Ishikawa (cell line): ENCODE results near the gene FBXO3.

ENCODE experiments used
- CEBPB ChIP-seq: IDR thresholded peaks from 2 replicates; pipeline ENCODE4 v1.6.1; 2012
- CREB1 ChIP-seq: IDR thresholded peaks from 2 replicates; pipeline ENCODE4 v1.6.1; 2012; ENCODE audit warnings: low read depth
- EGR1 ChIP-seq: IDR thresholded peaks from 2 replicates; pipeline ENCODE4 v1.6.1; 2012
- EP300 ChIP-seq: IDR thresholded peaks from 2 replicates; pipeline ENCODE4 v1.6.1; 2012; ENCODE audit warnings: borderline replicate concordance
- FOXM1 ChIP-seq: IDR thresholded peaks from 2 replicates; pipeline ENCODE4 v1.6.1; 2012; ENCODE audit warnings: low read depth, borderline replicate concordance
- NFIC ChIP-seq: IDR thresholded peaks from 2 replicates; pipeline ENCODE4 v1.6.1; 2012
- RAD21 ChIP-seq: IDR thresholded peaks from 2 replicates; pipeline ENCODE4 v1.6.1; 2012; ENCODE audit warnings: low read depth
- TAF1 ChIP-seq: IDR thresholded peaks from 2 replicates; pipeline ENCODE4 v1.6.1; 2012; ENCODE audit warnings: low read depth, mild to moderate bottlenecking
- TCF12 ChIP-seq: IDR thresholded peaks from 2 replicates; pipeline ENCODE4 v1.6.1; 2012; ENCODE audit warnings: low read depth
- TEAD4 ChIP-seq: IDR thresholded peaks from 2 replicates; pipeline ENCODE4 v1.6.1; 2012
- YY1 ChIP-seq: IDR thresholded peaks from 2 replicates; pipeline ENCODE4 v1.6.1; 2012; ENCODE audit warnings: low read depth
- ZBTB7A ChIP-seq: IDR thresholded peaks from 2 replicates; pipeline ENCODE4 v1.6.1; 2012; ENCODE audit warnings: low read depth
- TF ChIP-seq, protein P1 (sequence below): IDR thresholded peaks from 2 replicates; pipeline ENCODE4 v1.6.1; 2012
- TF ChIP-seq, protein P2 (sequence below): IDR thresholded peaks from 2 replicates; pipeline ENCODE4 v1.6.1; 2012; ENCODE audit warnings: low read depth, mild to moderate bottlenecking
- TF ChIP-seq, protein P3 (sequence below): IDR thresholded peaks from 2 replicates; pipeline ENCODE4 v1.6.1; 2012

Gene FBXO3, protein sequence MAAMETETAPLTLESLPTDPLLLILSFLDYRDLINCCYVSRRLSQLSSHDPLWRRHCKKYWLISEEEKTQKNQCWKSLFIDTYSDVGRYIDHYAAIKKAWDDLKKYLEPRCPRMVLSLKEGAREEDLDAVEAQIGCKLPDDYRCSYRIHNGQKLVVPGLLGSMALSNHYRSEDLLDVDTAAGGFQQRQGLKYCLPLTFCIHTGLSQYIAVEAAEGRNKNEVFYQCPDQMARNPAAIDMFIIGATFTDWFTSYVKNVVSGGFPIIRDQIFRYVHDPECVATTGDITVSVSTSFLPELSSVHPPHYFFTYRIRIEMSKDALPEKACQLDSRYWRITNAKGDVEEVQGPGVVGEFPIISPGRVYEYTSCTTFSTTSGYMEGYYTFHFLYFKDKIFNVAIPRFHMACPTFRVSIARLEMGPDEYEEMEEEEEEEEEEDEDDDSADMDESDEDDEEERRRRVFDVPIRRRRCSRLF

DNA sequence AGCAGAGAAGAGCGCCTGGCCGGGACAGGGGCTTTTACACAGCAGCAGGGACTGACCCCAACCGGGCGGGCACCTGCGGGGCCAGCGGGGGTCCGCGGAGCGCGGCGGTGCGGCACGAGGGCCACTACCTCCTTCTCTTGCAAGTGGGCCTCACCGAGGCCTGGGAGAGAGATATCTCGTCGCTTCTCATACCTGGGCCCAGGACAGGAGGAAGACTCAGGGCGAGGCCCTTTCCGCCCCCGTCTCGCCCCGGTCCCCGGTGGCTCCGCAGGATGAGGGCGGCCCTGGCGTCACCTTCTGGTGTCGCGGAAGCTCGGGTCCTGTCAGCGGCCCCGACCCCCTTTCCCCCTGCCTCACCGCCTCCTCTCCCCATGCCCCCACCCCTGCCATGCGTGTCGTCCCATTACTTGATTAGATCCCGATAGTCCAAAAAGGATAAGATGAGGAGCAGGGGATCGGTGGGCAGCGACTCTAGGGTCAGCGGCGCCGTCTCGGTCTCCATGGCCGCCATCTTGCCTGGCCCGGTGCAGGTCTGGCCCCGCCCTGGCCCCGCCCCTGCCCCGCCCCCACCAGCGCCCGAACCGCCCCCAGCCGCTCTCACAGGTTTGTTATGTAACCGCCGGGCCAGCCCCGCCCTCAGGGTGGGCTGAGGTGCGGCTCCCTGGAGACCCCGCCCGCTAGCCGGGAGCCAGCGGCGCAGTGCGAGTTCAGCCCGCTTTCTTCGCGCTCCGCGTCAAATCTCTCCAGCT, at the start of gene FBXO3:
Gene FBXO3 (minus strand): TSS at position 534 of the 749 bp plus-strand sequence. CDS start 23 bp downstream, at position 511.
- peak; percentile 92 for TF ChIP-seq YY1
- TF ChIP-seq, protein P1, sequence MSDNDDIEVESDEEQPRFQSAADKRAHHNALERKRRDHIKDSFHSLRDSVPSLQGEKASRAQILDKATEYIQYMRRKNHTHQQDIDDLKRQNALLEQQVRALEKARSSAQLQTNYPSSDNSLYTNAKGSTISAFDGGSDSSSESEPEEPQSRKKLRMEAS: peak; percentile 33; the same call in 1 of the 2 replicates
- TF ChIP-seq TAF1: peak; percentile 65
- TF ChIP-seq RAD21: no peak
- no peak for TF ChIP-seq TEAD4
- TF ChIP-seq NFIC: no peak
- TF ChIP-seq, protein P2, sequence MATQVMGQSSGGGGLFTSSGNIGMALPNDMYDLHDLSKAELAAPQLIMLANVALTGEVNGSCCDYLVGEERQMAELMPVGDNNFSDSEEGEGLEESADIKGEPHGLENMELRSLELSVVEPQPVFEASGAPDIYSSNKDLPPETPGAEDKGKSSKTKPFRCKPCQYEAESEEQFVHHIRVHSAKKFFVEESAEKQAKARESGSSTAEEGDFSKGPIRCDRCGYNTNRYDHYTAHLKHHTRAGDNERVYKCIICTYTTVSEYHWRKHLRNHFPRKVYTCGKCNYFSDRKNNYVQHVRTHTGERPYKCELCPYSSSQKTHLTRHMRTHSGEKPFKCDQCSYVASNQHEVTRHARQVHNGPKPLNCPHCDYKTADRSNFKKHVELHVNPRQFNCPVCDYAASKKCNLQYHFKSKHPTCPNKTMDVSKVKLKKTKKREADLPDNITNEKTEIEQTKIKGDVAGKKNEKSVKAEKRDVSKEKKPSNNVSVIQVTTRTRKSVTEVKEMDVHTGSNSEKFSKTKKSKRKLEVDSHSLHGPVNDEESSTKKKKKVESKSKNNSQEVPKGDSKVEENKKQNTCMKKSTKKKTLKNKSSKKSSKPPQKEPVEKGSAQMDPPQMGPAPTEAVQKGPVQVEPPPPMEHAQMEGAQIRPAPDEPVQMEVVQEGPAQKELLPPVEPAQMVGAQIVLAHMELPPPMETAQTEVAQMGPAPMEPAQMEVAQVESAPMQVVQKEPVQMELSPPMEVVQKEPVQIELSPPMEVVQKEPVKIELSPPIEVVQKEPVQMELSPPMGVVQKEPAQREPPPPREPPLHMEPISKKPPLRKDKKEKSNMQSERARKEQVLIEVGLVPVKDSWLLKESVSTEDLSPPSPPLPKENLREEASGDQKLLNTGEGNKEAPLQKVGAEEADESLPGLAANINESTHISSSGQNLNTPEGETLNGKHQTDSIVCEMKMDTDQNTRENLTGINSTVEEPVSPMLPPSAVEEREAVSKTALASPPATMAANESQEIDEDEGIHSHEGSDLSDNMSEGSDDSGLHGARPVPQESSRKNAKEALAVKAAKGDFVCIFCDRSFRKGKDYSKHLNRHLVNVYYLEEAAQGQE: no peak
- TF ChIP-seq FOXM1: no peak
- TF ChIP-seq EGR1: no peak
- TF ChIP-seq ZBTB7A: peak; percentile 69; the same call in 1 of the 2 replicates

DNA sequence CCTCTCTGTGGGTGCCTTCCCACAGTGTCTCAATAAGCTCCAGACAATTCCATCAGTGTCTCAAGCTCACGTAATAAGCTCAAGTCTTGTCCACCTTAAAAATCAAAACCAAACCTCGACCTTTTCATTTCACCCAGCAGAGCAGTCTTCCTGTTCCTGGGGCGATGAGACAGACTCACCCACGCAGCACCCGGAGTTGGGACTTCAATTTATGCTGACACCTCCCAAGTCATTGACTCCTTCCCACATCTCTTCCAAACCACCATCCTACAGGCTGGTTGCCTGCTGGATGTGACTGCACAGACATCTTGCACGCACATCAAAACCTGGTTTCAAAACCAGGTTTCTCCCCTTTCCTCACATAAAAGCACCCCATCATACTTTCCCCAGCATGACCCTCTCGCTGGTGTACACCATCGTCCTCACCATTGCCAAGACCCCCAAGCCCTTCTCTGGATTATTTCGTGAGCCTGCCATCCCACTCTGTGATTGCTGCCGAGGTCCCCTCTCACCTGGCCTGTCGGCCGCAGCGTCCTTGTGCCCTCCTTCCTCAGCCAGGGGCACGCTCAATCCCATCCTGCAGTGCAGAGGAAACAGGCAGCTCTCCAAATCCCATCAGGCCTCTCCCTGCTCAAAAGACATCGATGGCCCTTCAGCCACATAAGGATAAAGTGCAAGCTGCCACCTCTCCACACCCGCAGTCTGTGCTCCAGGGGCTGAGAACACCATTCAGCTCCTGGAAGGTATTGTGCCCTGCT, 45.1 kb upstream of the FBXO3 start:
- TF ChIP-seq, protein P1: no peak
- TF ChIP-seq CEBPB (no peak), EGR1 (no peak), CREB1 (no peak), EP300 (no peak), NFIC (no peak), TAF1 (no peak), ZBTB7A (no peak), TCF12 (no peak), YY1 (no peak), RAD21 (no peak), TEAD4 (no peak), FOXM1 (no peak)
- TF ChIP-seq, protein P3, sequence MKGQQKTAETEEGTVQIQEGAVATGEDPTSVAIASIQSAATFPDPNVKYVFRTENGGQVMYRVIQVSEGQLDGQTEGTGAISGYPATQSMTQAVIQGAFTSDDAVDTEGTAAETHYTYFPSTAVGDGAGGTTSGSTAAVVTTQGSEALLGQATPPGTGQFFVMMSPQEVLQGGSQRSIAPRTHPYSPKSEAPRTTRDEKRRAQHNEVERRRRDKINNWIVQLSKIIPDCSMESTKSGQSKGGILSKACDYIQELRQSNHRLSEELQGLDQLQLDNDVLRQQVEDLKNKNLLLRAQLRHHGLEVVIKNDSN: no peak
- TF ChIP-seq, protein P2: no peak

DNA sequence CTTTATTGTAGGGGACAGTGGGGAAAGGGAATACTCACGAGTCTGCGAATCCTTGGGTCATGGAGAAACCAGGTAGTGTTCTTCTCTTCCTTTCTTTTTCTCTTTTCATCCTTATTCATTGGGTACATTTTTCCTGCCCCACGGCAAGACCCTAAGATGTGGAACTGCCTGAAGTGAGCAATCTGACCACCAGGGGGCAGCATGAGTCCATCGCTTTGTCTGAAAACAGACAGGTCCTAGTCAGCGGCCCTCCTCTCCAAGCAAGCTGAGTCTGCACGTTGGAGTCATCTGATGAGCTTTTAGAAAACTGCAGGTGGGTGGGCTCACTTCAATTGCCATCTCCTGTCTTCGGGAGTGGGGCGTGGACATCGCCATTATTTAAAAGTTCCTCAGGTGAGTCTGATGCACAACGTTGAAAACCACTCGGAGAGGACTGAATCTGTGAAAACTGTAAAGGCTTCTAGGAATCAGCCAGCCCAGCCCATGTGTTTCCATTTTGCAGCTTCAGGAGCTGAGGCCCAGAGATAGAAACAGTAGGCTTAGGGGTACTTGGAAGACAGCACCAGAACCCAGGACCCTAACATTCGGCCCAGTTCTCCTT, 34.0 kb upstream of the FBXO3 start:
- TF ChIP-seq, protein P2: no peak
- TF ChIP-seq RAD21: peak; percentile 82

DNA sequence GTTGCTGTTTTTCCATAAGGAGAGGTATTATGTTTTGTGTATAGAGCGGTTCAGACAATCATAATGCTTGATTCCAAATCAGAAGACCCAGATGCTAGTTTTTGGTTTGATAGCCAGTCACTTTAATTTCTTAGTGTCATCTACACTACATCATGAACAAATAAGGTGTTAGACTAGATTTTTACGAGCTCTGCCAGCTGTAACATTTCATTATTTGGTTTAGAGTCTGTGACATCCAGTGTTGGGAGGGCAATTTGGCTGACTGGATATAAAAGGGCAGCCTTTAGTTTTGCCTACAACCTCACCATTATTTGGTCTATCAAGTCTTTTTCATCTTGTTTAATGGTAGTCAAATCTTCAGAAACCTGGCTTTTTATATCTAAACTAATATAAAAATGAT, 30.2 kb upstream of the FBXO3 start:
- TF ChIP-seq EGR1: no peak
- no peak for TF ChIP-seq TCF12
- TF ChIP-seq EP300: no peak
- no peak for TF ChIP-seq YY1
- TF ChIP-seq, protein P2: no peak
- no peak for TF ChIP-seq NFIC
- TF ChIP-seq FOXM1: no peak
- TF ChIP-seq, protein P3: no peak
- TF ChIP-seq, protein P1: no peak
- no peak for TF ChIP-seq CEBPB
